Muscle of leg (tissue), 11 donors: Measurements from ENCODE around the gene MYO7B. TPM values are rescaled to one million over a fixed set of nuclear protein-coding genes. Genes with fewer than 3 reads are reported as not detected.

Experiments
- DNase-seq: peaks from one replicate; pipeline ENCODE4 v3.0.0; 2013
- H3K27ac ChIP-seq: one replicate; pipeline ENCODE4 v1.5.1; 2013; ENCODE audit warnings: mild to moderate bottlenecking, low read length, control low read depth
- H3K27me3 ChIP-seq: one replicate; pipeline ENCODE4 v1.6.1; 2013; ENCODE audit warnings: low read length; ENCODE audit not compliant: control insufficient read depth, insufficient read depth
- H3K36me3 ChIP-seq: one replicate; pipeline ENCODE4 v1.6.1; 2013; ENCODE audit warnings: low read length; ENCODE audit not compliant: control insufficient read depth, insufficient read depth
- H3K4me1 ChIP-seq: one replicate; pipeline ENCODE4 v1.6.1; 2013; ENCODE audit warnings: low read length; ENCODE audit not compliant: control insufficient read depth, insufficient read depth
- H3K4me3 ChIP-seq: one replicate; pipeline ENCODE4 v1.5.1; 2013; ENCODE audit warnings: low read length, control low read depth
- H3K9me3 ChIP-seq: replicated peaks from 2 replicates; pipeline ENCODE4 v1.6.1; 2013; ENCODE audit warnings: low read depth, low read length; ENCODE audit not compliant: control insufficient read depth
- WGBS: methylation state at CpG from one replicate; pipeline ENCODE4 v1.1.5; 2013; ENCODE audit warnings: missing lambda C conversion rate; ENCODE audit not compliant: insufficient coverage; 5-methylcytosine and 5-hydroxymethylcytosine counted together
- polyA plus RNA-seq, 8 donors: library from polyadenylated mRNA; unstranded; fragments of 120-200 nt; gene quantifications; one replicate each; pipeline versions ENCODE4 v1.2.1 to v1.2.3, GENCODE V29; 2013; ENCODE audit warnings: inconsistent platforms in 1 of 8, low replicate concordance in 1 of 8; ENCODE audit not compliant: insufficient read length in 8 of 8, insufficient read depth in 1 of 8
- total RNA-seq: library from RNA; stranded (reverse); fragments of 120-200 nt; gene quantifications from one replicate; pipeline ENCODE4 v1.2.4, GENCODE V29; 2013

MYO7B gene
- total and polyA plus RNA-seq, 9 donors, result 0.31 to 15.1 (median 0.76) TPM

DNA sequence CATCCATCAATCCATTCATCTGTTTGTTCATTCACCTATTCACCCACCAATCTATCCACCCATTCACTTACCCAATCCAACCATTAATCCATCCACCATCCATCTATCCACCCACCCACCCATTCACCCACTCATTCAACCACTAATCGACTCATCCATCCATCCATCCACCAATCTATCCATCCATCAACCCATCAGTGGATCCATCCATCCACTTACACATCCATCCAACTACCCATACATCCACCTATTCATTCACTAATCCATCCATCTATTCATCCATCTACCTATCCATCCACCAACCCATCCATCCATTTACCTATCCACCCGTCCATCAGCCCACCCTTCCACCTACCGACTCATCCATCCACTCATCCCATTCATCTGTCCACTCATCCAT, 11.3 kb downstream of the MYO7B start:
- no peaks in the 10 kb centered on the region for H3K27me3 ChIP-seq

GRCh38 chr2:127551221-127551930, 15.9 kb downstream of the MYO7B start:
- Histone ChIP-seq H3K4me1 (no peaks in the 10 kb centered on the region), H3K36me3 (no peaks in the 10 kb centered on the region), H3K9me3 (no peaks in the 10 kb centered on the region), H3K4me3 (no peak overlapping the region), H3K27me3 (no peaks in the 10 kb centered on the region), H3K27ac (no peak overlapping the region)
- DNase-seq, result no peak
- WGBS, result 61% methylated on average over 5 of the region's 7 CpGs

More for the DNA sequence above, 11.3 kb downstream of the MYO7B start:
- Histone ChIP-seq H3K9me3 (no peaks in the 10 kb centered on the region), H3K27ac (no peak overlapping the region), H3K36me3 (no peaks in the 10 kb centered on the region), H3K4me1 (peaks cover 9% of the 10 kb centered on the region), H3K4me3 (no peak overlapping the region)
- DNase-seq, result no peak
- 77% methylated on average over 3 of the region's 3 CpGs for WGBS

DNA sequence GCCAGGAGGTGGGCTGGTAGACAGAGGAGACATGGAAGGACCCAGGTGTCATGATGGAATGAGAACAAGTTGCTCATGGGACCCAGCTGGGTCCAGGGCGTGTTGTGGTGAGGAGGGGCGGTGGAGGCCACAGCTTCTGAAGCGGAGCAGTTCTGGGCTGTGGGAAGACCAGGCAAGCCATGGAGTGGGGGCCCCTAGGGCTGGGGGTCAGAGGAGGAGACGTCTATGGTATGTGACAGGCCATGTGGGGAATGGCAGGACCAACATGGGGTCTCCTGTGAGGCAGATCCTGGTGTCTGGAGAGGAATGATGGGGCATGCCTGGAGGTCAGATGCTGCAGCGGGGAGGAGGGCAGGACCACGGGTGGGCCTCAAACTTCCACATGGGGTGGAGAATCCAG, 16.9 kb downstream of the MYO7B start:
- H3K36me3 ChIP-seq, result no peaks in the 10 kb centered on the region
- no peak overlapping the region for H3K4me3 ChIP-seq
- no peaks in the 10 kb centered on the region for H3K4me1 ChIP-seq
- no peak for DNase-seq
- WGBS, result 82% methylated on average over 5 of the region's 6 CpGs
- no peaks in the 10 kb centered on the region for H3K27me3 ChIP-seq
- no peaks in the 10 kb centered on the region for H3K9me3 ChIP-seq
- no peak overlapping the region for H3K27ac ChIP-seq

DNA sequence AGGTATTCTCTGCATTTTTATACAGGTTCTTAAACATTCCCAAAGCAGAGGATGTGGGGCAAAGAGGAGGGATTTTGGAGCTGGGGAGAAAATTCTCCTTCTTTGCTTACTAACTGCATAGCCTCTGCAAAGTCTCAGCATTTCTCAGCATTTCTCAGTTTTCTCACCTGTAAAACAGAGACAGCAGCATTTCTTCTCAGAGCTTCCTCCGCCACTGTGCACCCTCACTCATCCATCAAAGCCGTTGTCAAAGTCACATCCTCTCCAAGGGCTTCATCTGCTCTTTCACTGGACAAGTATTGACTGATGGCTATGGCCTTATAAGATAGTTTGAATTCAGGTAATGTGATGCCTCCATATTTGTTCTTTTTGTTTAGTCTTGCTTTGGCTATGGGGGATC, 17.4 kb downstream of the MYO7B start:
- Histone ChIP-seq H3K9me3 (no peaks in the 10 kb centered on the region), H3K4me1 (no peaks in the 10 kb centered on the region), H3K27me3 (no peaks in the 10 kb centered on the region), H3K36me3 (no peaks in the 10 kb centered on the region), H3K4me3 (no peak overlapping the region), H3K27ac (no peak overlapping the region)
- no peak for DNase-seq
- WGBS, result 80% methylated on average over 1 of the region's 2 CpGs

DNA sequence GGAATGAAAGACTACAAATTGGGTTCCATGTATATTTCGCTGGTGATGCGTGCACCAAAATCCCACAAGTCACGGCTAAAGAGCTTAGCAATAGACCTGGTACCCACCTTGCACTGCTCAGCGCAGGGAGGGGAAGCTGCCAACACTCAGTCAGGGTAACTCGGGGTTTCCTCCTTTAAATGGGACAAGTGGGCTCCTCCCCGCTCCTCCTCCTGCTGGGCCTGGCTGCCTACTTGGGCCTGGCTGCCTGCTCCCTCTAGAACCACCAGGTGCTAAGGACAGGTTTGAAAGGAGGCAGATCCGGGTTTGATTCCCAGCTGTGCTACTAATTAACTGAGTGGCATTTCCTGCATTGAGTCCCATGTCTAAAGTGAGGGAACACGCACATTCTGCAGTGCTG, 23.4 kb downstream of the MYO7B start:
- 71% methylated on average over 8 of the region's 8 CpGs for WGBS
- H3K4me1 ChIP-seq, result no peaks in the 10 kb centered on the region
- H3K27ac ChIP-seq, result no peak overlapping the region
- no peak overlapping the region for H3K4me3 ChIP-seq
- no peaks in the 10 kb centered on the region for H3K9me3 ChIP-seq
- no peak for DNase-seq
- peaks cover 5% of the 10 kb centered on the region for H3K27me3 ChIP-seq
- no peaks in the 10 kb centered on the region for H3K36me3 ChIP-seq

DNA sequence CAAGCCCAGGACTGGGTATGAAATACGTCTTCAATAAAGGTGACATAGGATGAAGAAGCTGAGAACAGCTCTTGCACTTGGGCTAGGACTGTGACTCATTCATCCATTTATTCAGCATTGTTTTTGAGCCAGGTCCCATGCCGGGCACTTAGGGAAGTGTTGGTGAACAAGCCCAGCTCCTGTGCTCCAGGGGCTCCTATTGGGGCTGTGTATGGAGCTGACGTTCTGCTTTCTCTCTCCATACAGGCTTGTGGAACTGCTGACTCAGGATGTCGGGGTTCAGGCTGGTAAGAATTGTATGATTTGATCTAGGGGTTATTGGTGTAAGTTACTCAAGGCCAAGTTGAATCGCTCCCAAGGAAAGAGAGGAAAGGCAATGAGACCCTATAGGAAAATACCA, 24.0 kb downstream of the MYO7B start:
- Histone ChIP-seq H3K9me3 (no peaks in the 10 kb centered on the region), H3K36me3 (no peaks in the 10 kb centered on the region), H3K27ac (no peak overlapping the region), H3K4me1 (no peaks in the 10 kb centered on the region), H3K27me3 (peaks cover 5% of the 10 kb centered on the region), H3K4me3 (no peak overlapping the region)
- no peak for DNase-seq
- 65% methylated on average over 2 of the region's 5 CpGs for WGBS

DNA sequence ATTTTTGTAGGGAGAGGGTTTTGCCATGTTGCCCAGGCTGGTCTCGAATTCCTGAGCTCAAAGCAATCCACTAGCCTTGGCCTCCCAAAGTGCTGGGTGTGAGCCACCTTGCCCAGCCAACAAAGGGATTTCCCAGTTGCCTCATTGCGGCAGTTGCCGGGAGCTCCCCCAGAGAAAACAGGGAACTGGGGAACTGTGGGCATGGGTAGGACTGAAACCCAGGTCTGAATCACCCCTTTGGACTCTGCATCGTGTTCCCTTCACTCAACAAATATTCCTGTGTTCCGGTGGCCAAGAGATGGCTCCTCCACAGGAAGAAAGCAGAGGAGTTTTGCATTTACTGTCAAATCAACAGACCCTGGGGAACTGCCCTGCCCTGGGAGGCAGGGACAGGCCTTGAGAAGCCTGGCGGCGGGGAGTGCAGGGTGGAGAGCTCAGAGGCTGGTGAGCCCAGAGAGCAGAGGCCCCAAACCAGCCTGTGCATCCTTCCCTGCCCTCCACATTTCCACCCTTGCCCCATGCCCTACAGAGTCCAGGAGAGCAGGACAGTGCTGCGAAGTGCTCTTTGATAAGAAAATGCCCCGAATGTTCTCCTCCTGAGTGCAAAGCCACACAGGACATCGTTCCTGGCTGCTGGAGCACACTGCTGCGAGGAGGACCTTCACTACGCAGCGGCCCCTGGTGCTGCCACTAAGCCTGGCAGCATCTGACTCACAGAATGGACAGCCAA, 24.9 kb downstream of the MYO7B start:
- no peak overlapping the region for H3K4me3 ChIP-seq
- no peak for DNase-seq
- WGBS, result 66% methylated on average over 10 of the region's 13 CpGs
- no peak overlapping the region for H3K27ac ChIP-seq
- H3K36me3 ChIP-seq, result no peaks in the 10 kb centered on the region
- no peaks in the 10 kb centered on the region for H3K4me1 ChIP-seq
- H3K9me3 ChIP-seq, result no peaks in the 10 kb centered on the region
- peaks cover 5% of the 10 kb centered on the region for H3K27me3 ChIP-seq

- 85% methylated on average over 2 of the region's 5 CpGs for WGBS
- Histone ChIP-seq H3K27me3 (peaks cover 5% of the 10 kb centered on the region), H3K9me3 (no peaks in the 10 kb centered on the region), H3K4me3 (no peak overlapping the region), H3K4me1 (no peaks in the 10 kb centered on the region), H3K27ac (no peak overlapping the region), H3K36me3 (no peaks in the 10 kb centered on the region)
- no peak for DNase-seq
Observed at GRCh38 chr2:127560931-127561280, 25.4 kb downstream of the MYO7B start.

- H3K9me3 ChIP-seq, result no peaks in the 10 kb centered on the region
- no peak overlapping the region for H3K4me3 ChIP-seq
- 88% methylated on average over 5 of the region's 8 CpGs for WGBS
- no peak overlapping the region for H3K27ac ChIP-seq
- DNase-seq, result no peak
- H3K4me1 ChIP-seq, result no peaks in the 10 kb centered on the region
- peaks cover 5% of the 10 kb centered on the region for H3K27me3 ChIP-seq
- no peaks in the 10 kb centered on the region for H3K36me3 ChIP-seq
Observed at GRCh38 chr2:127561371-127561770, 25.9 kb downstream of the MYO7B start.

DNA sequence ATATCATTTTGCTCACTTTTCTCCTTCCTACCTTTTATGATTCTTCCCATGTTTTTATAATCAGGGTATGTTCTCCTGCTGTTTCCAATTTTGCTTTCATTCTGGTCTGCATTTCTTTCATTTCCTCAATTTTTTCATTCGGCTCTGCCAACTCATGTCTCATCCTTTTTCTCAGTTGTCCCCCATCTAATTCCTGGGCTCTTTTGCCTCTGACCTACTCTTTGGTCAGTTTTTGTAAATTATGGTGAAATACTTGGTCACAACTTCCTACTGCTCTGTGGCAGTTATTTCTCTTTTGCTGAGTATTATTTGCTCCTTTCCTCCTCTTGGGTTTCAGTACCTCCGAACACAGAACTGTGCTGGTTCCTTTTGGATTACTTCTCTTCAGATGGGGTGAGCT, 27.5 kb downstream of the MYO7B start:
- peaks cover 7% of the 10 kb centered on the region for H3K27me3 ChIP-seq
- no peak for DNase-seq
- no peaks in the 10 kb centered on the region for H3K36me3 ChIP-seq
- no peaks in the 10 kb centered on the region for H3K9me3 ChIP-seq
- no peak overlapping the region for H3K27ac ChIP-seq
- H3K4me3 ChIP-seq, result no peak overlapping the region
- no CpG with 5 or more reads among the region's 2 CpGs for WGBS
- no peaks in the 10 kb centered on the region for H3K4me1 ChIP-seq
